ENCODE data around the gene PCDHGA1. TPM values are rescaled to one million over a fixed set of nuclear protein-coding genes. Genes with fewer than 3 reads are reported as not detected.

Gene PCDHGA1
- total RNA-seq, 5 donors from 2014 or later (not counting 1 experiment from before 2014, with no cell fraction given) = 0.16 to 0.38 (median 0.31) TPM; not detected in 1

DNA sequence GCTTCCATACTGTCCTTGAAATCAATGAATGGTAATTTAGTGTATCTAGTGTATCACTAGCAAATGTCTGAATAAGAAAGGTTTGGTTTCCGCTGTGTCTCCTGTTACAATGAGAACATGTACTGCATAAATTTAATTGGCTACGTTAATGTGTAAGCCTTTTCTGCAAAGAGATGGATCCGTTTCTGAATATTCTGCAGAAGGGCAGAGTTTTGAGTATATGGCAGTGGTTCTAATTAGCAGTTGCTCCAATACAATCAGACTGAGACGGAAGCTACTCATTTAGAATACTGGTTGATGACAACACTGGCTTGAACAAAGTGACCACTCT, 154.0 kb downstream of the PCDHGA1 start:
- Mint-ChIP-seq H3K27me3 (peaks cover 72 to 96% of the 10 kb centered on the region in 2 donors), H3K9me3 (no peaks in the 10 kb centered on the region), H3K4me1 (peaks cover 11 to 22% (median 19%) of the 10 kb centered on the region in 3 donors), H3K27ac (no peak overlapping the region), H3K36me3 (no peaks in the 10 kb centered on the region), H3K4me3 (peak overlapping the region in 1 of 3 donors; percentile 59)
- peaks cover 21 to 66% of the 10 kb centered on the region in 2 experiments for H3K27me3 ChIP-seq (replicated peaks in 1 of 2; ENCODE audit: control insufficient read depth in 2 of 2, extremely low read depth in 1 of 2, insufficient read depth in 2 of 2, low read length in 1 of 2)
- peak overlapping the region in 1 of 2 donors; percentile 77 for H3K4me3 ChIP-seq (ENCODE audit: control insufficient read depth in 1 of 2, extremely low read depth in 1 of 2, low read length in 1 of 2)
- no peak overlapping the region for H3K27ac ChIP-seq (ENCODE audit: low read length)
- no peak for ATAC-seq (replicated peaks in 1 of 4)
- CTCF ChIA-PET = interaction anchor here in 1 of 2 donors (0.5 kb wide), 1 partner anchor 43 kb away, joined by 4 read pairs; no protein-coding TSS in a partner anchor
- H3K4me1 ChIP-seq (ENCODE audit: control insufficient read depth in 1 of 2, extremely low read depth in 1 of 2, insufficient read depth in 2 of 2, low read length in 2 of 2) = peaks cover 3 to 14% of the 10 kb centered on the region in 2 experiments
- H3K36me3 ChIP-seq (ENCODE audit: control insufficient read depth in 2 of 2, extremely low read depth in 1 of 2, insufficient read depth in 1 of 2, low read length in 1 of 2) = no peaks in the 10 kb centered on the region
- POLR2A ChIA-PET = no interaction called here
- H3K9me3 ChIP-seq = no peaks in the 10 kb centered on the region
- no peak for DNase-seq
- 24% methylated on average over 2 of the region's 4 CpGs for WGBS (ENCODE audit: insufficient coverage)

DNA sequence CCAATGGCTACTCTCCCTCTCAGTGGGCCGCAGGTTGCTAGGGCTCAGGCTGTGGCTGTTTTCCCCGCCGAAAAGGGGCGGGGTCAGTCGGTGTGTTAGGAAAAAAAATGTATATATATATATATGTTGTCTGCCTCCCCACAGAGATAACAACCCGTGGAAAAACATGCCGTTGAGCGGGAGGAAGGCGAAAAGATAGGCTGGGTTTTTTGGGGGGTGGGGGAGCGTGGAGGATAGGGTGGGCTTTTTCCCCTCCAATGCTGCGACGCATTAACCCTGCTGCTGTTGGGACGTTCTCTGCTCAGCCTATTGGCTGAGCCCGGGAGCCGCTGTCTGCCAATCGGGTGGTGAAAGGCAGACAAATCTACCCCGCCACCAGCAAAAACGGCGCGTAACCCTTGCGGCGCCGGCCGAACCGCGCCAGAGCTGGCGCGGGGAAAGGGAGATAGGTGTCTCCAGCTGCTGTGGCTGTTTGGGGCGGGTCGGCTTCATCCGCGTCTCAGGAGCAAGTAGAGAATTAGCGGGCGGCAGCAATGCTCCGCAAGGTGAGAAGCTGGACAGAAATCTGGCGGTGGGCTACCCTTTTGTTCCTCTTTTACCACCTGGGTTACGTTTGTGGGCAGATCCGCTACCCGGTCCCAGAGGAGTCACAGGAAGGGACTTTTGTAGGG, 154.5 kb downstream of the PCDHGA1 start, which contains the start of gene PCDHGC4:
TSS of gene PCDHGC4 (plus strand) at position 390 of the 671 bp plus-strand sequence. CDS start at position 534, 144 bp downstream.
- Histone ChIP-seq H3K9me3 (no peaks in the 10 kb centered on the region), H3K27ac (ENCODE audit: low read length) (no peak within 1 kb of the TSS), H3K4me3 (ENCODE audit: control insufficient read depth in 1 of 2, extremely low read depth in 1 of 2, low read length in 1 of 2) (peak within 1 kb of the TSS in 1 of 2 donors; percentile 77), H3K36me3 (ENCODE audit: control insufficient read depth in 2 of 2, extremely low read depth in 1 of 2, insufficient read depth in 1 of 2, low read length in 1 of 2) (no peaks in the 10 kb centered on the region), H3K4me1 (ENCODE audit: control insufficient read depth in 1 of 2, extremely low read depth in 1 of 2, insufficient read depth in 2 of 2, low read length in 2 of 2) (peaks cover 3 to 14% of the 10 kb centered on the region in 2 experiments), H3K27me3 (replicated peaks in 1 of 2; ENCODE audit: control insufficient read depth in 2 of 2, extremely low read depth in 1 of 2, insufficient read depth in 2 of 2, low read length in 1 of 2) (peaks cover 17 to 69% of the 10 kb centered on the region in 2 experiments)
- Mint-ChIP-seq H3K9me3 (no peaks in the 10 kb centered on the region), H3K27ac (no peak within 1 kb of the TSS), H3K4me1 (peaks cover 11 to 22% (median 19%) of the 10 kb centered on the region in 3 donors), H3K27me3 (peaks cover 72 to 96% of the 10 kb centered on the region in 2 donors), H3K4me3 (peak within 1 kb of the TSS; percentile 9 to 59 (median 34)), H3K36me3 (no peaks in the 10 kb centered on the region)
- DNase-seq = no peak
- POLR2A ChIA-PET = no interaction called here
- CTCF ChIA-PET = no interaction called here
- 7% methylated on average over 23 of the region's 39 CpGs for WGBS (ENCODE audit: insufficient coverage)
- peak in 1 of 4 experiments; percentile 12 for ATAC-seq (replicated peaks in 1 of 4)

DNA sequence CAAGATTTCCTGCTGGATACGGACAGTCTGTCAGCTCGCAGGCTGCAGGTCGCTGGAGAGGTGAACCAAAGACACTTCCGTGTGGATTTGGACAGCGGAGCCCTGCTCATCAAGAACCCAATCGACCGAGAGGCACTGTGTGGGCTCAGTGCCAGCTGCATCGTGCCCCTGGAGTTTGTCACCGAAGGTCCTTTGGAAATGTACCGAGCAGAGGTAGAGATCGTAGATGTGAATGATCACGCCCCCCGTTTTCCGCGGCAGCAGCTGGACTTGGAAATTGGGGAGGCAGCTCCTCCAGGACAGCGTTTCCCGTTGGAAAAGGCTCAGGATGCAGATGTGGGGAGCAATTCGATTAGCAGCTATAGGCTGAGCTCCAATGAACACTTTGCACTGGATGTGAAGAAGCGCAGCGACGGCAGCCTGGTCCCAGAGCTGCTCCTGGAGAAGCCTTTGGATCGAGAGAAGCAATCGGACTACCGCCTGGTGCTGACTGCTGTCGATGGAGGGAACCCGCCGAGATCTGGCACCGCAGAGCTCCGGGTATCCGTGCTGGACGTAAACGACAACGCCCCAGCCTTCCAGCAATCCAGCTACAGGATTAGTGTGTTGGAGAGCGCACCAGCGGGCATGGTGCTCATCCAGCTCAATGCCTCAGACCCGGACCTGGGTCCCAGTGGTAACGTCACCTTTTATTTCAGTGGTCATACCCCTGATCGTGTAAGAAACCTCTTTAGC, 155.2 kb downstream of the PCDHGA1 start:
- Mint-ChIP-seq H3K4me1 (peaks cover 11 to 22% (median 19%) of the 10 kb centered on the region in 3 donors), H3K27me3 (peaks cover 75 to 97% of the 10 kb centered on the region in 2 donors), H3K4me3 (peak overlapping the region in 2 of 3 donors; percentile 34 to 59), H3K27ac (no peak overlapping the region), H3K36me3 (no peaks in the 10 kb centered on the region), H3K9me3 (no peaks in the 10 kb centered on the region)
- H3K27me3 ChIP-seq (replicated peaks in 1 of 2; ENCODE audit: control insufficient read depth in 2 of 2, extremely low read depth in 1 of 2, insufficient read depth in 2 of 2, low read length in 1 of 2) = peaks cover 15 to 72% of the 10 kb centered on the region in 2 experiments
- H3K4me3 ChIP-seq (ENCODE audit: control insufficient read depth in 1 of 2, extremely low read depth in 1 of 2, low read length in 1 of 2) = peak overlapping the region in 1 of 2 donors; percentile 77
- WGBS (ENCODE audit: insufficient coverage) = 48% methylated on average over 35 of the region's 38 CpGs
- ChIA-PET POLR2A (no interaction called here), CTCF (interaction anchor here in 1 of 2 donors (0.5 kb wide), 1 partner anchor 241 kb away, joined by 3 read pairs; no protein-coding TSS in a partner anchor)
- no peak overlapping the region for H3K27ac ChIP-seq (ENCODE audit: low read length)
- no peak for DNase-seq
- no peaks in the 10 kb centered on the region for H3K9me3 ChIP-seq
- no peaks in the 10 kb centered on the region for H3K36me3 ChIP-seq (ENCODE audit: control insufficient read depth in 2 of 2, extremely low read depth in 1 of 2, insufficient read depth in 1 of 2, low read length in 1 of 2)
- peaks cover 3 to 14% of the 10 kb centered on the region in 2 experiments for H3K4me1 ChIP-seq (ENCODE audit: control insufficient read depth in 1 of 2, extremely low read depth in 1 of 2, insufficient read depth in 2 of 2, low read length in 2 of 2)
- ATAC-seq (replicated peaks in 1 of 4) = no peak

DNA sequence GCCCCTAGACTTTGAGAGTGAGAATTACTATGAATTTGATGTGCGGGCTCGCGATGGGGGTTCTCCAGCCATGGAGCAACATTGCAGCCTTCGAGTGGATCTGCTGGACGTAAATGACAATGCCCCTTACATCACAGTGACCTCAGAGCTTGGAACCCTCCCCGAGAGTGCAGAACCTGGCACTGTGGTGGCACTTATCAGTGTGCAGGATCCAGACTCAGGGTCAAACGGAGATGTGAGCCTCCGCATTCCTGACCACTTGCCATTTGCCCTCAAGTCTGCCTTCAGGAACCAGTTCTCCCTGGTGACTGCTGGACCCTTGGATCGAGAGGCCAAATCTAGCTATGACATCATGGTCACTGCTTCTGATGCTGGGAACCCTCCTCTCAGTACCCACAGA, 155.8 kb downstream of the PCDHGA1 start:
- no peak overlapping the region for H3K27ac Mint-ChIP-seq

DNA sequence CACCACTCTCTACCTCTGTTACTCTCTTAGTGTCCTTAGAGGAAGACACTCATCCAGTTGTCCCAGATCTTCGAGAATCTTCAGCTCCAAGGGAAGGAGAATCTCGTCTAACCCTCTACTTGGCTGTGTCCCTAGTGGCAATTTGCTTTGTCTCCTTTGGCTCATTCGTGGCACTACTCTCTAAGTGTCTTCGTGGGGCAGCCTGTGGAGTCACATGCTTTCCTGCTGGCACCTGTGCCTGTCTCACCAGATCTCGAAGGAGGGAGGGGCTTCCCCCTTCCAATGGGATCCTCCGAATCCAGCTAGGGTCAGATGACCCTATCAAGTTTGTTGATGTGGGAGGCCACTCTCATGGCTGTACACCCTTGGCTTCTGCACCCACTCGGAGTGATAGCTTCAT, 156.8 kb downstream of the PCDHGA1 start:
- Histone ChIP-seq H3K9me3 (no peaks in the 10 kb centered on the region), H3K4me1 (ENCODE audit: control insufficient read depth in 1 of 2, extremely low read depth in 1 of 2, insufficient read depth in 2 of 2, low read length in 2 of 2) (peaks cover 3 to 24% of the 10 kb centered on the region in 2 experiments), H3K36me3 (ENCODE audit: control insufficient read depth in 2 of 2, extremely low read depth in 1 of 2, insufficient read depth in 1 of 2, low read length in 1 of 2) (no peaks in the 10 kb centered on the region), H3K27me3 (replicated peaks in 1 of 2; ENCODE audit: control insufficient read depth in 2 of 2, extremely low read depth in 1 of 2, insufficient read depth in 2 of 2, low read length in 1 of 2) (peaks cover 14 to 77% of the 10 kb centered on the region in 2 experiments), H3K27ac (ENCODE audit: low read length) (no peak overlapping the region), H3K4me3 (ENCODE audit: control insufficient read depth in 1 of 2, extremely low read depth in 1 of 2, low read length in 1 of 2) (no peak overlapping the region)
- no peaks in the 10 kb centered on the region for H3K36me3 Mint-ChIP-seq
- peaks cover 14 to 27% (median 27%) of the 10 kb centered on the region in 3 donors for H3K4me1 Mint-ChIP-seq
- no peak overlapping the region for H3K27ac Mint-ChIP-seq
- WGBS (ENCODE audit: insufficient coverage) = 74% methylated on average over 5 of the region's 7 CpGs
- ATAC-seq (replicated peaks in 1 of 4) (no peak), DNase-seq (no peak)
- H3K4me3 Mint-ChIP-seq = no peak overlapping the region
- H3K27me3 Mint-ChIP-seq = peaks cover 83 to 94% of the 10 kb centered on the region in 2 donors
- CTCF ChIA-PET = no interaction called here
- POLR2A ChIA-PET = no interaction called here
- no peaks in the 10 kb centered on the region for H3K9me3 Mint-ChIP-seq

More for the DNA sequence above, 155.8 kb downstream of the PCDHGA1 start:
- CTCF ChIA-PET = interaction anchor here in 1 of 2 donors (0.5 kb wide), 1 partner anchor 240 kb away, joined by 3 read pairs; no protein-coding TSS in a partner anchor
- Mint-ChIP-seq H3K4me3 (peak overlapping the region in 1 of 3 donors; percentile 38), H3K27me3 (peaks cover 77 to 97% of the 10 kb centered on the region in 2 donors), H3K36me3 (no peaks in the 10 kb centered on the region), H3K4me1 (peaks cover 11 to 26% (median 22%) of the 10 kb centered on the region in 3 donors), H3K9me3 (no peaks in the 10 kb centered on the region)
- POLR2A ChIA-PET = no interaction called here
- 80% methylated on average over 9 of the region's 9 CpGs for WGBS (ENCODE audit: insufficient coverage)
- DNase-seq (no peak), ATAC-seq (replicated peaks in 1 of 4) (no peak)
- H3K36me3 ChIP-seq (ENCODE audit: control insufficient read depth in 2 of 2, extremely low read depth in 1 of 2, insufficient read depth in 1 of 2, low read length in 1 of 2) = no peaks in the 10 kb centered on the region
- no peak overlapping the region for H3K27ac ChIP-seq (ENCODE audit: low read length)
- no peaks in the 10 kb centered on the region for H3K9me3 ChIP-seq
- H3K4me3 ChIP-seq (ENCODE audit: control insufficient read depth in 1 of 2, extremely low read depth in 1 of 2, low read length in 1 of 2) = no peak overlapping the region
- peaks cover 3 to 14% of the 10 kb centered on the region in 2 experiments for H3K4me1 ChIP-seq (ENCODE audit: control insufficient read depth in 1 of 2, extremely low read depth in 1 of 2, insufficient read depth in 2 of 2, low read length in 2 of 2)
- peaks cover 16 to 73% of the 10 kb centered on the region in 2 experiments for H3K27me3 ChIP-seq (replicated peaks in 1 of 2; ENCODE audit: control insufficient read depth in 2 of 2, extremely low read depth in 1 of 2, insufficient read depth in 2 of 2, low read length in 1 of 2)

Data from T-cell (primary cell).